ENCODE results near the gene KRT79.

The KRT79 gene

GRCh38 chr12:52834727-52835001 lies 553 bp upstream of the KRT79 start:
- no peak for DNase-seq

- DNase-seq, result peak; percentile 40 to 69 (median 65)
Measured at GRCh38 chr12:52832985-52833905, 866 bp downstream of the KRT79 start.

GRCh38 chr12:52832451-52832850 lies 1.7 kb downstream of the KRT79 start:
- no peak for DNase-seq

- DNase-seq, result no peak
Measured at GRCh38 chr12:52831251-52831650, 2.9 kb downstream of the KRT79 start.

- peak in 3 of 4 experiments; percentile 28 to 63 (median 59) for DNase-seq
Measured at GRCh38 chr12:52829986-52830770, 3.9 kb downstream of the KRT79 start.

GRCh38 chr12:52828591-52829021 lies 5.5 kb downstream of the KRT79 start:
- peak; percentile 64 to 92 (median 80) for DNase-seq

- no peak for DNase-seq
Measured at GRCh38 chr12:52828156-52828555, 6.0 kb downstream of the KRT79 start.

- DNase-seq, result no peak
Measured at GRCh38 chr12:52827499-52828090, 6.5 kb downstream of the KRT79 start.

- DNase-seq, result no peak
Measured at GRCh38 chr12:52826611-52827498, 7.3 kb downstream of the KRT79 start.

GRCh38 chr12:52825961-52826360 lies 8.2 kb downstream of the KRT79 start:
- no peak for DNase-seq

- DNase-seq, result no peak
Measured at GRCh38 chr12:52824741-52825410, 9.2 kb downstream of the KRT79 start.

- no peak for DNase-seq
Measured at GRCh38 chr12:52823761-52824450, 10.2 kb downstream of the KRT79 start.

- no peak for DNase-seq
Measured at GRCh38 chr12:52822771-52823510, 11.2 kb downstream of the KRT79 start.

- DNase-seq, result no peak
Measured at GRCh38 chr12:52821826-52822660, 12.1 kb downstream of the KRT79 start.

GRCh38 chr12:52821071-52821730 lies 12.9 kb downstream of the KRT79 start:
- DNase-seq, result no peak

- no peak for DNase-seq
Measured at GRCh38 chr12:52820521-52820920, 13.6 kb downstream of the KRT79 start.

- DNase-seq, result no peak
Measured at GRCh38 chr12:52819731-52820510, 14.2 kb downstream of the KRT79 start.

GRCh38 chr12:52818887-52819420 lies 15.2 kb downstream of the KRT79 start:
- DNase-seq, result no peak
